ENCODE measurements around the gene COPG1. TPM values are rescaled to one million over a fixed set of nuclear protein-coding genes. Genes with fewer than 3 reads are reported as not detected.
A peak's percentile ranks its signal among the peaks of the same experiment; 100 is the strongest.

Gene COPG1
- total and polyA plus RNA-seq, 2 of the 13 experiments (the other 11 are each of a cell fraction or from before 2014, with no cell fraction given): 98.6 to 166 TPM

DNA sequence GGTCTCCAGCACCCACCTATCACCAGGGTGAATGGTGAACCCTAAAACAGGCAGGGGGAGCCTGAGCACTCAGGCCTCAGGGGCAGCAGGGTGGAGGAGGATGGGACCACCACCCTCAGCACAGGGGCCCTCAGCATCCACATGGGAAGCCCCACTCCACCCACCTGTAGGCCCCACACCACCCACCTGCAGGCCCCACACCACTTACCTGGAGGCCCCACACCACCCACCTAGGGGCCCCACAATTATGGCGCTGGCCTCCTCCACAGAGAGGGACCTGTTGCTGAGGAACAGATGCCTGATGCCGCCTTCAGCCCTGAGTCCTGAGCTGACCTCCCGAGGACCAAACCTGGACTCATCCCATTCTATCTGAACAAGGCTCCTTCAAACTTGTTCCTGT lies 76.0 kb downstream of the COPG1 start (continued):
- TF ChIP-seq SMARCE1 (IDR thresholded peaks at IDR 0.05; ENCODE audit: borderline replicate concordance): no peak
- TF ChIP-seq MBNL3 (CRISPR knock-in tag; conservative IDR thresholded peaks at IDR 0.05): no peak
- no peak for TF ChIP-seq RARA (CRISPR knock-in tag; IDR thresholded peaks at IDR 0.05)
- no peak for TF ChIP-seq SP4 (CRISPR knock-in tag; IDR thresholded peaks at IDR 0.05)
- no peak for TF ChIP-seq ZNF337 (CRISPR knock-in tag; IDR thresholded peaks at IDR 0.05; ENCODE audit: borderline replicate concordance, low read depth)

DNA sequence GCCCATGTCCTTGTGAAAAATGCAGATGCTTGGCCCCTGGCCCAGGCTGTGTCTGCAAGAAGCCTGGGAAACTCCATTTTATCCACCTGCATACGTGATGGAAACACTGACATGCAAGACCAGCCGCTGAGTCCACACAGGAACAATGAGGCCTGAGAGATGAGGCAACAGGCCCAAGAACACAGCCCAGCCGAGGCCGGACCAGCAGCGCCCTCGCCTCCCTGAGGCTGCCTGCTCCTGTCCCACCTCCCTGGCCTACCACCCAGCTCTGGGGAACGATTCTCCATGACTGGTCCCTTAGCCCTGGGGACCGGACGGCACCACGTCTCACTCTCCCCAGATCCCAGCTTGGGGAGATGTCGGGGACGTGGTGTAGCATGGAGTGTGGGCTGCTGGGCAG lies 76.7 kb downstream of the COPG1 start:
- FAIRE-seq: no peak
- H3K27me3 ChIP-seq (ENCODE audit: control insufficient read depth in 1 of 2, insufficient read depth in 2 of 2, low read length in 2 of 2): no peaks in the 10 kb centered on the region
- peaks cover 64% of the 10 kb centered on the region for H3K4me1 ChIP-seq (ENCODE audit: insufficient read depth, low read length)
- no peaks in the 10 kb centered on the region for H3K9me3 ChIP-seq (ENCODE audit: low read length)
- WGBS (ENCODE audit: low lambda C conversion rate): 67% methylated on average over 1 of the region's 12 CpGs
- DNase-seq (ENCODE audit: low spot score): no peak
- intact Hi-C loops (cut with micrococcal nuclease; ENCODE audit: unreplicated experiment) (no loop called here), in situ Hi-C loops (cut with HindIII; ENCODE audit: extremely low pct_ligation_motif_present, low pct_unique_long_range_greater_than_20kb) (no loop called here)
- H3K4me3 ChIP-seq (replicated peaks in 1 of 3; ENCODE audit: insufficient read depth in 1 of 3, low read depth in 2 of 3, low read length in 3 of 3): peak overlapping the region in 1 of 3 experiments; percentile 17; a peak in 1 of 6 replicates
- POLR2A ChIA-PET: interaction anchor here (4.6 kb wide), 1 partner anchor 9 kb away, joined by 33 read pairs; a partner anchor contains a TSS
- CTCF ChIA-PET (ENCODE audit: low intra/inter-chr PET ratio, low total read pairs): no interaction called here
- H2AFZ ChIP-seq (ENCODE audit: low read length): no peak overlapping the region
- no peaks in the 10 kb centered on the region for H3K79me2 ChIP-seq (ENCODE audit: insufficient read depth, low read length)
- no TSS peak for BruUV-seq (replicated peaks)
- peak; percentile 40 for ATAC-seq
- H4K20me1 ChIP-seq (ENCODE audit: insufficient read depth, low read length): no peaks in the 10 kb centered on the region
- H3K36me3 ChIP-seq (replicated peaks in 1 of 2; ENCODE audit: control insufficient read depth in 1 of 2, insufficient read depth in 2 of 2, low read length in 2 of 2): no peaks in the 10 kb centered on the region
- peak overlapping the region; percentile 52 for H3K4me2 ChIP-seq (ENCODE audit: low read depth, low read length)
- H3K9ac ChIP-seq (ENCODE audit: insufficient read depth, low read depth, low read length): peak overlapping the region; percentile 35; the same call in 1 of the 2 replicates
- H3K27ac ChIP-seq (ENCODE audit: extremely low read length, insufficient read depth, low read length): no peak overlapping the region
- TF ChIP-seq ADNP (CRISPR knock-in tag; IDR thresholded peaks at IDR 0.05) (no peak), ZIK1 (CRISPR knock-in tag; IDR thresholded peaks at IDR 0.05; ENCODE audit: borderline replicate concordance, low read depth) (0 out of 2 replicates have a peak, but pooled peaks have one; percentile 32), BRCA1 (CRISPR knock-in tag; IDR thresholded peaks at IDR 0.05) (no peak), NKX3-1 (CRISPR knock-in tag; IDR thresholded peaks at IDR 0.05) (no peak), EP300 (IDR thresholded peaks at IDR 0.05; ENCODE audit: low read depth in 2 of 2, low read length in 2 of 2) (no peak), EP300 (CRISPR knock-in tag; IDR thresholded peaks at IDR 0.05; ENCODE audit: borderline replicate concordance) (no peak), ZNF552 (CRISPR knock-in tag; IDR thresholded peaks at IDR 0.05; ENCODE audit: borderline replicate concordance) (no peak), CEBPG (CRISPR knock-in tag; IDR thresholded peaks at IDR 0.05) (peak; percentile 61), PHF5A (CRISPR knock-in tag; IDR thresholded peaks at IDR 0.05; ENCODE audit: low read depth, unreplicated experiment) (no peak), ZNF496 (CRISPR knock-in tag; IDR thresholded peaks at IDR 0.05; ENCODE audit: insufficient replicate concordance) (no peak)
- TF ChIP-seq, protein P1, sequence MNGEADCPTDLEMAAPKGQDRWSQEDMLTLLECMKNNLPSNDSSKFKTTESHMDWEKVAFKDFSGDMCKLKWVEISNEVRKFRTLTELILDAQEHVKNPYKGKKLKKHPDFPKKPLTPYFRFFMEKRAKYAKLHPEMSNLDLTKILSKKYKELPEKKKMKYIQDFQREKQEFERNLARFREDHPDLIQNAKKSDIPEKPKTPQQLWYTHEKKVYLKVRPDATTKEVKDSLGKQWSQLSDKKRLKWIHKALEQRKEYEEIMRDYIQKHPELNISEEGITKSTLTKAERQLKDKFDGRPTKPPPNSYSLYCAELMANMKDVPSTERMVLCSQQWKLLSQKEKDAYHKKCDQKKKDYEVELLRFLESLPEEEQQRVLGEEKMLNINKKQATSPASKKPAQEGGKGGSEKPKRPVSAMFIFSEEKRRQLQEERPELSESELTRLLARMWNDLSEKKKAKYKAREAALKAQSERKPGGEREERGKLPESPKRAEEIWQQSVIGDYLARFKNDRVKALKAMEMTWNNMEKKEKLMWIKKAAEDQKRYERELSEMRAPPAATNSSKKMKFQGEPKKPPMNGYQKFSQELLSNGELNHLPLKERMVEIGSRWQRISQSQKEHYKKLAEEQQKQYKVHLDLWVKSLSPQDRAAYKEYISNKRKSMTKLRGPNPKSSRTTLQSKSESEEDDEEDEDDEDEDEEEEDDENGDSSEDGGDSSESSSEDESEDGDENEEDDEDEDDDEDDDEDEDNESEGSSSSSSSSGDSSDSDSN (CRISPR knock-in tag; IDR thresholded peaks at IDR 0.05): peak; percentile 57
- TF ChIP-seq, protein P2, sequence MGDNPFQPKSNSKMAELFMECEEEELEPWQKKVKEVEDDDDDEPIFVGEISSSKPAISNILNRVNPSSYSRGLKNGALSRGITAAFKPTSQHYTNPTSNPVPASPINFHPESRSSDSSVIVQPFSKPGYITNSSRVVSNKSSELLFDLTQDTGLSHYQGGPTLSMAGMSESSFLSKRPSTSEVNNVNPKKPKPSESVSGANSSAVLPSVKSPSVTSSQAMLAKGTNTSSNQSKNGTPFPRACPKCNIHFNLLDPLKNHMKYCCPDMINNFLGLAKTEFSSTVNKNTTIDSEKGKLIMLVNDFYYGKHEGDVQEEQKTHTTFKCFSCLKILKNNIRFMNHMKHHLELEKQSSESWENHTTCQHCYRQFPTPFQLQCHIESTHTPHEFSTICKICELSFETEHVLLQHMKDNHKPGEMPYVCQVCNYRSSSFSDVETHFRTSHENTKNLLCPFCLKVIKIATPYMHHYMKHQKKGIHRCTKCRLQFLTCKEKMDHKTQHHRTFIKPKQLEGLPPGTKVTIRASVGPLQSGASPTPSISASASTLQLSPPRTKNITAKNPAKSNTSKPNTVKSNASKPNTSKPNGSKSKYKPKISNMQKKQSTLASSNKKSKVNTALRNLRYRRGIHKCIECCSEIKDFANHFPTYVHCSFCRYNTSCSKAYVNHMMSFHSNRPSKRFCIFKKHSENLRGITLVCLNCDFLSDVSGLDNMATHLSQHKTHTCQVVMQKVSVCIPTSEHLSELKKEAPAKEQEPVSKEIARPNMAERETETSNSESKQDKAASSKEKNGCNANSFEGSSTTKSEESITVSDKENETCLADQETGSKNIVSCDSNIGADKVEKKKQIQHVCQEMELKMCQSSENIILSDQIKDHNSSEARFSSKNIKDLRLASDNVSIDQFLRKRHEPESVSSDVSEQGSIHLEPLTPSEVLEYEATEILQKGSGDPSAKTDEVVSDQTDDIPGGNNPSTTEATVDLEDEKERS (CRISPR knock-in tag; IDR thresholded peaks at IDR 0.05): no peak
- TF ChIP-seq, protein P3, sequence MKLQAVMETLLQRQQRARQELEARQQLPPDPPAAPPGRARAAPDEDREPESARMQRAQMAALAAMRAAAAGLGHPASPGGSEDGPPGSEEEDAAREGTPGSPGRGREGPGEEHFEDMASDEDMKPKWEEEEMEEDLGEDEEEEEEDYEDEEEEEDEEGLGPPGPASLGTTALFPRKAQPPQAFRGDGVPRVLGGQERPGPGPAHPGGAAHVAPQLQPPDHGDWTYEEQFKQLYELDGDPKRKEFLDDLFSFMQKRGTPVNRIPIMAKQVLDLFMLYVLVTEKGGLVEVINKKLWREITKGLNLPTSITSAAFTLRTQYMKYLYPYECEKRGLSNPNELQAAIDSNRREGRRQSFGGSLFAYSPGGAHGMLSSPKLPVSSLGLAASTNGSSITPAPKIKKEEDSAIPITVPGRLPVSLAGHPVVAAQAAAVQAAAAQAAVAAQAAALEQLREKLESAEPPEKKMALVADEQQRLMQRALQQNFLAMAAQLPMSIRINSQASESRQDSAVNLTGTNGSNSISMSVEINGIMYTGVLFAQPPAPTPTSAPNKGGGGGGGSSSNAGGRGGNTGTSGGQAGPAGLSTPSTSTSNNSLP (IDR thresholded peaks at IDR 0.05; ENCODE audit: low read depth, low read length): no peak
